Colonic mucosa (tissue), 4 donors: ENCODE measurements around the gene USP47. TPM values are rescaled to one million over a fixed set of nuclear protein-coding genes. Genes with fewer than 3 reads are reported as not detected.
A peak's percentile ranks its signal among the peaks of the same experiment; 100 is the strongest.

ENCODE experiments used
- DNase-seq: peaks from one replicate; pipeline ENCODE4 v3.0.0-alpha.2; 2020
- H3K27ac ChIP-seq: fragments of 200-600 bp; one replicate; pipeline ENCODE4 v1.8.0; 2021
- H3K27me3 ChIP-seq: fragments of 200-600 bp; one replicate; pipeline ENCODE4 v1.8.0; 2021
- H3K36me3 ChIP-seq: fragments of 200-600 bp; one replicate; pipeline ENCODE4 v1.8.0; 2021
- H3K4me1 ChIP-seq: fragments of 200-600 bp; one replicate; pipeline ENCODE4 v1.8.0; 2021; ENCODE audit warnings: mild to moderate bottlenecking
- H3K4me3 ChIP-seq: fragments of 200-600 bp; one replicate; pipeline ENCODE4 v1.8.0; 2021
- H3K9ac ChIP-seq, 2 donors: one replicate each; pipeline ENCODE4 v1.7.0; 2013; ENCODE audit warnings: control low read depth in 2 of 2, low read depth in 2 of 2, low read length in 2 of 2
- H3K9me3 ChIP-seq: fragments of 200-600 bp; one replicate; pipeline ENCODE4 v1.8.0; 2021
- intact Hi-C: fragments of 100-400 bp; cut with DNase I; formaldehyde crosslinking; loops from one replicate; pipeline ENCODE4 v1.14.1; 2022
- total RNA-seq, 2 donors: library from RNA; stranded (reverse); fragmentation: NEBNext Ultra II Directional in 1 of 2; extraction: Animal tissue kit (Norgen Biotek cat#: 25700) in 1 of 2; gene quantifications; one replicate each; pipeline ENCODE4 v1.2.1, GENCODE V29; 2021
- TF ChIP-seq, protein P1 (sequence below): fragments of 200-600 bp; IDR thresholded peaks from one replicate; pipeline ENCODE4 v1.8.0; 2022; ENCODE audit warnings: antibody characterized with exemption, mild to moderate bottlenecking
- donor health status: healthy.
- donor health status: DM: no; HTN: no; CAD: no.
- donor health status: DM: no; HTN: no; CAD: no.

USP47 gene, protein sequence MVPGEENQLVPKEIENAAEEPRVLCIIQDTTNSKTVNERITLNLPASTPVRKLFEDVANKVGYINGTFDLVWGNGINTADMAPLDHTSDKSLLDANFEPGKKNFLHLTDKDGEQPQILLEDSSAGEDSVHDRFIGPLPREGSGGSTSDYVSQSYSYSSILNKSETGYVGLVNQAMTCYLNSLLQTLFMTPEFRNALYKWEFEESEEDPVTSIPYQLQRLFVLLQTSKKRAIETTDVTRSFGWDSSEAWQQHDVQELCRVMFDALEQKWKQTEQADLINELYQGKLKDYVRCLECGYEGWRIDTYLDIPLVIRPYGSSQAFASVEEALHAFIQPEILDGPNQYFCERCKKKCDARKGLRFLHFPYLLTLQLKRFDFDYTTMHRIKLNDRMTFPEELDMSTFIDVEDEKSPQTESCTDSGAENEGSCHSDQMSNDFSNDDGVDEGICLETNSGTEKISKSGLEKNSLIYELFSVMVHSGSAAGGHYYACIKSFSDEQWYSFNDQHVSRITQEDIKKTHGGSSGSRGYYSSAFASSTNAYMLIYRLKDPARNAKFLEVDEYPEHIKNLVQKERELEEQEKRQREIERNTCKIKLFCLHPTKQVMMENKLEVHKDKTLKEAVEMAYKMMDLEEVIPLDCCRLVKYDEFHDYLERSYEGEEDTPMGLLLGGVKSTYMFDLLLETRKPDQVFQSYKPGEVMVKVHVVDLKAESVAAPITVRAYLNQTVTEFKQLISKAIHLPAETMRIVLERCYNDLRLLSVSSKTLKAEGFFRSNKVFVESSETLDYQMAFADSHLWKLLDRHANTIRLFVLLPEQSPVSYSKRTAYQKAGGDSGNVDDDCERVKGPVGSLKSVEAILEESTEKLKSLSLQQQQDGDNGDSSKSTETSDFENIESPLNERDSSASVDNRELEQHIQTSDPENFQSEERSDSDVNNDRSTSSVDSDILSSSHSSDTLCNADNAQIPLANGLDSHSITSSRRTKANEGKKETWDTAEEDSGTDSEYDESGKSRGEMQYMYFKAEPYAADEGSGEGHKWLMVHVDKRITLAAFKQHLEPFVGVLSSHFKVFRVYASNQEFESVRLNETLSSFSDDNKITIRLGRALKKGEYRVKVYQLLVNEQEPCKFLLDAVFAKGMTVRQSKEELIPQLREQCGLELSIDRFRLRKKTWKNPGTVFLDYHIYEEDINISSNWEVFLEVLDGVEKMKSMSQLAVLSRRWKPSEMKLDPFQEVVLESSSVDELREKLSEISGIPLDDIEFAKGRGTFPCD (N-terminal part only)
- total RNA-seq = 10 to 100 TPM; 31.3 to 40.3 TPM

GRCh38 chr11:11841723-11842420, at the start of gene USP47:
USP47 (plus strand) TSS chr11:11841972; CDS start chr11:11842186, 214 bp downstream.
- Histone ChIP-seq H3K27ac (peak within 1 kb of the TSS; percentile 98), H3K36me3 (no peaks in the 10 kb centered on the region), H3K27me3 (no peaks in the 10 kb centered on the region), H3K9ac (peak within 1 kb of the TSS; percentile 81 to 94), H3K4me1 (peaks cover 6% of the 10 kb centered on the region), H3K4me3 (peak within 1 kb of the TSS; percentile 73), H3K9me3 (no peaks in the 10 kb centered on the region)
- TF ChIP-seq, protein P1, sequence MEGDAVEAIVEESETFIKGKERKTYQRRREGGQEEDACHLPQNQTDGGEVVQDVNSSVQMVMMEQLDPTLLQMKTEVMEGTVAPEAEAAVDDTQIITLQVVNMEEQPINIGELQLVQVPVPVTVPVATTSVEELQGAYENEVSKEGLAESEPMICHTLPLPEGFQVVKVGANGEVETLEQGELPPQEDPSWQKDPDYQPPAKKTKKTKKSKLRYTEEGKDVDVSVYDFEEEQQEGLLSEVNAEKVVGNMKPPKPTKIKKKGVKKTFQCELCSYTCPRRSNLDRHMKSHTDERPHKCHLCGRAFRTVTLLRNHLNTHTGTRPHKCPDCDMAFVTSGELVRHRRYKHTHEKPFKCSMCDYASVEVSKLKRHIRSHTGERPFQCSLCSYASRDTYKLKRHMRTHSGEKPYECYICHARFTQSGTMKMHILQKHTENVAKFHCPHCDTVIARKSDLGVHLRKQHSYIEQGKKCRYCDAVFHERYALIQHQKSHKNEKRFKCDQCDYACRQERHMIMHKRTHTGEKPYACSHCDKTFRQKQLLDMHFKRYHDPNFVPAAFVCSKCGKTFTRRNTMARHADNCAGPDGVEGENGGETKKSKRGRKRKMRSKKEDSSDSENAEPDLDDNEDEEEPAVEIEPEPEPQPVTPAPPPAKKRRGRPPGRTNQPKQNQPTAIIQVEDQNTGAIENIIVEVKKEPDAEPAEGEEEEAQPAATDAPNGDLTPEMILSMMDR = peak; percentile 70
- intact Hi-C loops = no loop called here
- DNase-seq = peak; percentile 92

- H3K4me3 ChIP-seq = no peak overlapping the region
- H3K4me1 ChIP-seq = no peaks in the 10 kb centered on the region
- intact Hi-C loops = no loop called here
- no peak overlapping the region for H3K9ac ChIP-seq
- TF ChIP-seq, protein P1 = no peak
- H3K27ac ChIP-seq = no peak overlapping the region
- DNase-seq = no peak
- no peaks in the 10 kb centered on the region for H3K9me3 ChIP-seq
- H3K36me3 ChIP-seq = no peaks in the 10 kb centered on the region
- no peaks in the 10 kb centered on the region for H3K27me3 ChIP-seq
Measured at GRCh38 chr11:11793073-11793472, 48.7 kb upstream of the USP47 start.

GRCh38 chr11:11798586-11799438, 43.0 kb upstream of the USP47 start:
- intact Hi-C loops = loop anchor here (2.0 to 5.0 kb wide), 2 partner anchors 50 to 248 kb away; no protein-coding TSS in a partner anchor
- Histone ChIP-seq H3K27ac (no peak overlapping the region), H3K9ac (no peak overlapping the region), H3K4me3 (no peak overlapping the region), H3K27me3 (no peaks in the 10 kb centered on the region), H3K4me1 (no peaks in the 10 kb centered on the region), H3K36me3 (no peaks in the 10 kb centered on the region), H3K9me3 (no peaks in the 10 kb centered on the region)
- TF ChIP-seq, protein P1 = peak; percentile 59
- peak; percentile 88 for DNase-seq

DNA sequence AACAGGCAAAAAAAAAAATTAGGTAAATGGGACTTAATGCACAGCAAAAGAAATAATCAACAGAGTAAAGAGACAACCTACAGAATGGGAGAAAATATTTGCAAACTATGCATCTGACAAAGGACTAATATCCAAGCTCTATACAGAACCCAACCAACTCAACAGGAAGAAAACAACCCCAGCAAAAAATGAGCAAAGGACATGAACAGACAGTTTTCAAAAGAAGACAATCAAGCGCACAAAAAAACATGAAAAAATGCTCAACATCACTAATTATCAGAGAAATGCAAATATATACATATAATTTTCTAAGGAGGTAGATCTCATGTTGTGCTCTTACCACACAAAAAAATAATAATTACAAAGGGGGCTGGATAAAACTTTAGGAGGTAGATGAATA, 36.5 kb upstream of the USP47 start:
- Histone ChIP-seq H3K9ac (no peak overlapping the region), H3K36me3 (no peaks in the 10 kb centered on the region), H3K4me3 (no peak overlapping the region), H3K27me3 (no peaks in the 10 kb centered on the region), H3K27ac (no peak overlapping the region), H3K4me1 (no peaks in the 10 kb centered on the region), H3K9me3 (no peaks in the 10 kb centered on the region)
- TF ChIP-seq, protein P1 = no peak
- intact Hi-C loops = no loop called here
- DNase-seq = no peak
